IMR-90 (cell line): ENCODE measurements around the gene KNCN. TPM values are rescaled to one million over a fixed set of nuclear protein-coding genes. Genes with fewer than 3 reads are reported as not detected.

ENCODE experiments used
- ATAC-seq: fragments of 200-7000 bp; cut with Tn5 transposase; 2 replicates; pipeline ENCODE4 v1.9.1; 2020; ENCODE audit warnings: low read depth, mild to moderate bottlenecking, moderate library complexity
- BruUV-seq: library from RNA; stranded (reverse); fragments of 400-500 nt; replicated peaks from 2 replicates; lab custom pipeline; 2021; lab: Mats Ljungman, UMichigan
- CTCF ChIA-PET: fragments of 300-600 bp; formaldehyde crosslinking; extraction: SDS; loops from one replicate; lab custom pipeline; 2021; ENCODE audit warnings: antibody characterized with exemption; lab: Yijun Ruan, JAX
- POLR2A ChIA-PET: fragments of 300-600 bp; sonication (Branson Sonifier 250); formaldehyde crosslinking; loops from one replicate; lab custom pipeline; 2022; ENCODE audit warnings: antibody characterized with exemption; ENCODE audit not compliant: unreplicated experiment; lab: Charles Lee
- DNase-seq: peaks from one replicate; pipeline ENCODE4 v3.0.0; 2013
- H2AFZ ChIP-seq: replicated peaks from 2 replicates; pipeline ENCODE3; 2013; ENCODE audit warnings: low read length, mild to moderate bottlenecking; ENCODE audit not compliant: poor library complexity
- H2AK5ac ChIP-seq: 2 replicates; pipeline ENCODE4 v1.6.1; 2013; ENCODE audit warnings: low read depth, low read length, inconsistent platforms
- H2AK9ac ChIP-seq: replicated peaks from 2 replicates; pipeline ENCODE3; 2013; ENCODE audit warnings: mild to moderate bottlenecking, low read depth, low read length, moderate library complexity; ENCODE audit not compliant: poor library complexity
- H2BK120ac ChIP-seq: 2 replicates; pipeline ENCODE4 v1.6.1; 2013; ENCODE audit warnings: low read depth, low read length, inconsistent platforms
- H2BK15ac ChIP-seq: 3 replicates; pipeline ENCODE4 v1.6.1; 2013; ENCODE audit warnings: low read depth, low read length, inconsistent platforms
- H2BK20ac ChIP-seq: 2 replicates; pipeline ENCODE4 v1.6.1; 2013; ENCODE audit warnings: low read depth, mild to moderate bottlenecking, inconsistent platforms, low read length, moderate library complexity
- H2BK5ac ChIP-seq: 2 replicates; pipeline ENCODE4 v1.6.1; 2013; ENCODE audit warnings: mild to moderate bottlenecking, low read depth, low read length, inconsistent platforms; ENCODE audit not compliant: poor library complexity, severe bottlenecking
- H3K14ac ChIP-seq: replicated peaks from 2 replicates; pipeline ENCODE4 v1.6.1; 2013; ENCODE audit warnings: low read depth, low read length, inconsistent platforms
- H3K18ac ChIP-seq: 2 replicates; pipeline ENCODE4 v1.6.1; 2013; ENCODE audit warnings: low read depth, low read length, control low read depth
- H3K23ac ChIP-seq: 2 replicates; pipeline ENCODE4 v1.6.1; 2013; ENCODE audit warnings: low read depth, low read length, inconsistent platforms
- H3K27ac ChIP-seq: 2 replicates; pipeline ENCODE4 v1.5.1; 2013; ENCODE audit warnings: mild to moderate bottlenecking, control low read depth, low read length; ENCODE audit not compliant: insufficient read depth
- H3K27me3 ChIP-seq: 2 replicates; pipeline ENCODE4 v1.6.1; 2013; ENCODE audit warnings: low read length; ENCODE audit not compliant: control insufficient read depth, insufficient read depth
- H3K36me3 ChIP-seq: 2 replicates; pipeline ENCODE4 v1.6.1; 2013; ENCODE audit warnings: low read length, mixed read lengths; ENCODE audit not compliant: control insufficient read depth, insufficient read depth
- H3K4ac ChIP-seq: 2 replicates; pipeline ENCODE4 v1.6.1; 2013; ENCODE audit warnings: low read depth, low read length, inconsistent platforms
- H3K4me1 ChIP-seq: 2 replicates; pipeline ENCODE4 v1.6.1; 2013; ENCODE audit warnings: low read length, mixed read lengths; ENCODE audit not compliant: control insufficient read depth, insufficient read depth
- H3K4me2 ChIP-seq: 2 replicates; pipeline ENCODE4 v1.6.1; 2013; ENCODE audit warnings: low read depth, mild to moderate bottlenecking, control low read depth, low read length, moderate library complexity
- H3K4me3 ChIP-seq: 2 replicates; pipeline ENCODE4 v1.5.1; 2013; ENCODE audit warnings: low read depth, mild to moderate bottlenecking, control low read depth, low read length, moderate library complexity; ENCODE audit not compliant: insufficient read depth
- H3K56ac ChIP-seq: 2 replicates; pipeline ENCODE4 v1.6.1; 2013; ENCODE audit warnings: low read length, inconsistent platforms; ENCODE audit not compliant: insufficient read depth; ENCODE audit errors: extremely low read depth
- H3K79me1 ChIP-seq, 2 experiments: 2 replicates each; pipeline ENCODE4 v1.6.1; 2013; ENCODE audit warnings: low read length in 2 of 2, inconsistent platforms in 1 of 2, low read depth in 1 of 2
- H3K9ac ChIP-seq: 2 replicates; pipeline ENCODE4 v1.6.1; 2013; ENCODE audit warnings: low read depth, low read length, control low read depth
- H3K9me1 ChIP-seq: 2 replicates; pipeline ENCODE4 v1.6.1; 2013; ENCODE audit warnings: low read length, inconsistent platforms; ENCODE audit not compliant: insufficient read depth
- H3K9me3 ChIP-seq: 2 replicates; pipeline ENCODE4 v1.6.1; 2013; ENCODE audit warnings: low read length; ENCODE audit not compliant: control insufficient read depth, insufficient read depth
- H4K20me1 ChIP-seq: 2 replicates; pipeline ENCODE4 v1.6.1; 2013; ENCODE audit warnings: low read length, inconsistent platforms; ENCODE audit not compliant: insufficient read depth
- H4K5ac ChIP-seq: 2 replicates; pipeline ENCODE4 v1.6.1; 2013; ENCODE audit warnings: mild to moderate bottlenecking, low read depth, low read length, control low read depth
- H4K8ac ChIP-seq, 2 experiments: 2 replicates each; pipeline ENCODE4 v1.6.1; 2013; ENCODE audit warnings: low read depth in 2 of 2, low read length in 2 of 2, control low read depth in 1 of 2, inconsistent platforms in 1 of 2
- H4K91ac ChIP-seq: 2 replicates; pipeline ENCODE4 v1.6.1; 2013; ENCODE audit warnings: low read depth, low read length, inconsistent platforms; ENCODE audit not compliant: insufficient read depth
- CEBPB ChIP-seq: IDR thresholded peaks from 2 replicates; pipeline ENCODE4 v1.6.1; 2012; ENCODE audit warnings: low read depth, low read length, improper control_type of control experiment
- WGBS, 2 experiments: methylation state at CpG; one replicate each; pipeline versions ENCODE4 v1.1.5 to v1.1.7; 2013; ENCODE audit warnings: missing lambda C conversion rate in 2 of 2; ENCODE audit not compliant: insufficient read length in 1 of 2; ENCODE audit errors: extremely low coverage in 2 of 2; 5-methylcytosine and 5-hydroxymethylcytosine counted together
- dilution Hi-C: fragments of 300-500 bp; cut with HindIII; formaldehyde crosslinking; loops from one replicate; pipeline ENCODE4 v1.14.3; 2018; ENCODE audit warnings: low sequenced_read_pairs; ENCODE audit not compliant: unreplicated experiment
- in situ Hi-C: fragments of 300-500 bp; cut with MboI; formaldehyde crosslinking; loops from 3 replicates; pipeline ENCODE4 v1.14.3; 2019; ENCODE audit warnings: low sequenced_read_pairs, inconsistent platforms, mixed read lengths
- intact Hi-C: fragments of 100-400 bp; cut with micrococcal nuclease; formaldehyde crosslinking; loops from 2 replicates; pipeline ENCODE4 v1.10.0; 2022
- polyA plus RNA-seq, 3 experiments: library from polyadenylated mRNA; depleted of rRNA; stranded (reverse); fragments of >200 nt; gene quantifications; 2 replicates each; pipeline ENCODE4 v1.2.3, GENCODE V29; 2012; ENCODE audit warnings: low replicate concordance in 1 of 3
- total RNA-seq: library from RNA; depleted of rRNA; stranded (reverse); fragments of >200 nt; gene quantifications from 2 replicates; pipeline ENCODE4 v1.2.3, GENCODE V29; 2012

Gene KNCN
- total and polyA plus RNA-seq, 2 of the 4 experiments (the other 2 are of a cell fraction), result not detected

DNA sequence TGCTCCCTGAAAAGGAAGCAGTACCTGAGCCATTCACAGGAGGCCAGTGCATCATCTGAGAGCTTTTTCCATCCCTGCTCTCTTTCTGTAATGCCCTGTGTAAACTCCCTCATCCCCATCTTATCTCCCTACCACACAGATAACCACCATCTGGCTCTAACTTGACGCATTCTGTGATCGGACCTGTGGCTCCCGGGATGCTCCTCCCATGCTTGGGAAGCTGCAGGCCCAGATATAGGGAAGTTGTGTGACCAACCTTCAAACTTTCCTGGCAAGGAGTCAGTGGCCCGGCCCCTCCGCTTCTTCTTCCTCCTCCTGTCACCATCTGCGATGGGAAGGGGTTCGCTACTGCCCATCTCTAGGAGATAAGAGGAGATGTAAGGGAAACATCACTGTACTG, 31.5 kb upstream of the KNCN start:
- dilution Hi-C loops, result no loop called here
- H2AK5ac ChIP-seq, result no peak overlapping the region
- H4K8ac ChIP-seq, result no peak overlapping the region
- peaks cover 0 to 5% of the 10 kb centered on the region in 2 experiments; a peak in 3 of 4 replicates for H3K79me1 ChIP-seq
- H4K20me1 ChIP-seq, result no peaks in the 10 kb centered on the region; the same call in 1 of the 2 replicates
- H3K4me1 ChIP-seq, result no peaks in the 10 kb centered on the region
- H2BK20ac ChIP-seq, result no peak overlapping the region
- no peak overlapping the region for H3K4me2 ChIP-seq
- intact Hi-C loops, result no loop called here
- ATAC-seq (no peak), DNase-seq (no peak)
- no peak overlapping the region for H2BK5ac ChIP-seq
- H3K27ac ChIP-seq, result no peak overlapping the region
- no peak overlapping the region for H3K18ac ChIP-seq
- H2AK9ac ChIP-seq, result no peak overlapping the region
- no peak overlapping the region for H4K91ac ChIP-seq
- ChIA-PET CTCF (no interaction called here), POLR2A (no interaction called here)
- H3K9ac ChIP-seq, result no peak overlapping the region
- no peaks in the 10 kb centered on the region for H3K9me3 ChIP-seq
- no CpG with 5 or more reads among the region's 7 CpGs for WGBS, 2 experiments
- no peak overlapping the region for H3K23ac ChIP-seq
- H3K9me1 ChIP-seq, result peaks cover 7% of the 10 kb centered on the region
- H3K36me3 ChIP-seq, result peaks cover 55% of the 10 kb centered on the region
- H4K5ac ChIP-seq, result no peak overlapping the region
- H2BK15ac ChIP-seq, result no peak overlapping the region
- no peak overlapping the region for H3K56ac ChIP-seq
- in situ Hi-C loops, result no loop called here
- BruUV-seq, result no TSS peak
- no peak overlapping the region for H3K4me3 ChIP-seq
- no peak overlapping the region for H3K4ac ChIP-seq
- no peak overlapping the region for H2AFZ ChIP-seq
- no peak overlapping the region for H3K14ac ChIP-seq
- TF ChIP-seq CEBPB, result no peak
- H3K27me3 ChIP-seq, result no peaks in the 10 kb centered on the region
- no peak overlapping the region for H2BK120ac ChIP-seq
